CD4-positive, alpha-beta memory T cell (primary cell): ENCODE measurements around the gene OPA3. TPM values are rescaled to one million over a fixed set of nuclear protein-coding genes. Genes with fewer than 3 reads are reported as not detected.
A peak's percentile ranks its signal among the peaks of the same experiment; 100 is the strongest.

Source experiments
- CTCF ChIA-PET: fragments of 350-600 bp; sonication (Branson Sonifier 250); formaldehyde crosslinking; loops from one replicate; lab custom pipeline; 2021; ENCODE audit warnings: inconsistent platforms; ENCODE audit not compliant: partially characterized antibody; lab: Charles Lee
- POLR2A ChIA-PET: fragments of 350-600 bp; sonication (Branson Sonifier 250); formaldehyde crosslinking; loops from one replicate; lab custom pipeline; 2021; ENCODE audit not compliant: partially characterized antibody; lab: Charles Lee
- DNase-seq, 5 donors: peaks; one replicate each; pipeline versions ENCODE4 v3.0.0 to v3.0.0-alpha.2; 2020 to 2022; ENCODE audit warnings: mixed read lengths in 1 of 5
- H3K27ac ChIP-seq: one replicate; pipeline ENCODE4 v1.7.0; 2013; ENCODE audit warnings: low read depth, low read length
- H3K27me3 ChIP-seq: 2 replicates; pipeline ENCODE4 v1.7.0; 2013; ENCODE audit warnings: mild to moderate bottlenecking, low read length, moderate library complexity; ENCODE audit not compliant: insufficient read depth
- H3K36me3 ChIP-seq: 2 replicates; pipeline ENCODE4 v1.7.0; 2013; ENCODE audit warnings: mild to moderate bottlenecking, low read length, moderate library complexity; ENCODE audit not compliant: insufficient read depth
- H3K4me1 ChIP-seq: 2 replicates; pipeline ENCODE4 v1.7.0; 2013; ENCODE audit warnings: mild to moderate bottlenecking, low read length, moderate library complexity; ENCODE audit not compliant: insufficient read depth
- H3K4me3 ChIP-seq, 2 donors: one replicate each; pipeline ENCODE4 v1.7.0; 2013; ENCODE audit warnings: low read length in 2 of 2, mild to moderate bottlenecking in 1 of 2
- H3K9me3 ChIP-seq, 2 donors: one replicate each; pipeline ENCODE4 v1.7.0; 2013; ENCODE audit warnings: low read length in 2 of 2, control low read depth in 1 of 2; ENCODE audit not compliant: control insufficient read depth in 1 of 2
- H3K27ac Mint-ChIP-seq, 7 donors: one replicate each; pipeline ENCODE4 v1.8.0; 2020 to 2021; ENCODE audit warnings: mixed read lengths in 7 of 7, mild to moderate bottlenecking in 6 of 7, inconsistent platforms in 3 of 7, moderate library complexity in 3 of 7
- H3K27me3 Mint-ChIP-seq, 2 donors: one replicate each; pipeline ENCODE4 v1.8.0; 2020 to 2021; ENCODE audit warnings: mixed read lengths in 2 of 2
- H3K36me3 Mint-ChIP-seq, 2 donors: one replicate each; pipeline ENCODE4 v1.8.0; 2020 to 2021; ENCODE audit warnings: mixed read lengths in 2 of 2, inconsistent platforms in 1 of 2, mild to moderate bottlenecking in 1 of 2
- H3K4me1 Mint-ChIP-seq, 4 donors: one replicate each; pipeline ENCODE4 v1.8.0; 2020 to 2021; ENCODE audit warnings: mixed read lengths in 4 of 4, mild to moderate bottlenecking in 1 of 4
- H3K4me3 Mint-ChIP-seq, 8 donors: one replicate each; pipeline ENCODE4 v1.8.0; 2020 to 2021; ENCODE audit warnings: mixed read lengths in 8 of 8, mild to moderate bottlenecking in 7 of 8, moderate library complexity in 6 of 8, inconsistent platforms in 3 of 8
- H3K9me3 Mint-ChIP-seq, 8 donors: one replicate each; pipeline ENCODE4 v1.8.0; 2020 to 2021; ENCODE audit warnings: mixed read lengths in 8 of 8, mild to moderate bottlenecking in 5 of 8, inconsistent platforms in 3 of 8, moderate library complexity in 1 of 8
- intact Hi-C: fragments of 100-400 bp; cut with micrococcal nuclease; formaldehyde crosslinking; loops from one replicate; pipeline ENCODE4 v1.15.1; 2023
- polyA plus RNA-seq, 2 donors: library from polyadenylated mRNA; unstranded; fragments of 300-500 nt; fragmentation: Illumina TruSeq; gene quantifications; one replicate each; pipeline ENCODE4 v1.2.3, GENCODE V29; 2021
- total RNA-seq, 2 experiments: library from RNA; stranded (reverse); gene quantifications; one replicate each; pipeline ENCODE4 v1.2.3, GENCODE V29; 2021

OPA3 gene
- total and polyA plus RNA-seq, 4 experiments from 2014 or later, result 4.4 to 12.9 (median 10.3) TPM

GRCh38 chr19:45489216-45489855 is 95.3 kb downstream of the OPA3 start:
- peak overlapping the region in 1 of 8 donors; percentile 43 for H3K4me3 Mint-ChIP-seq

DNA sequence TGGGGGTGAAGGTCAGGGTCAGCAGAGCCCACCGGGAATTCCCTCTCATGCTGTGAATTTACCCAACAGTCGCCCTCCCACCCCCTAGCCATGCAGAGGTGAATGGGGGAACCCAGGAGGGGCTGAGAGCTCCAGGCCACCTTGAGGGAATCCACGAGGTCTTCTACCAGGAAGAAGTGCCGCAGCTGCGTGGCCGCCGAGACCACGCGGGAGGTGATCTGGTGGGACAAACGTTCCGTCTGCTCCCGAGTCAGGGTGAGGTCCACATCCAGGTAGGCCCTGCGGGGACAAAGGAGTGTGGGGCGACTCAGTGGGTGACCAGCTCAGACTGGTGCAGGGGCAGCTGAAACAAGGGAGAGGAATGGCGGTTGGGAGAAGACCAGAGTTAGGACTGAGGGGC is 95.9 kb downstream of the OPA3 start:
- POLR2A ChIA-PET, result interaction anchor here (1.1 to 1.4 kb wide), 2 partner anchors 10 to 49 kb away, joined by 3 read pairs; no protein-coding TSS in a partner anchor
- intact Hi-C loops, result no loop called here

More at GRCh38 chr19:45489216-45489855, 95.3 kb downstream of the OPA3 start:
- peak overlapping the region in 2 of 7 donors; percentile 51 to 54 for H3K27ac Mint-ChIP-seq
- ChIA-PET CTCF (interaction anchor here (2.5 to 16.8 kb wide), 2 partner anchors 11 to 51 kb away, joined by 19 to 487 read pairs; no protein-coding TSS in a partner anchor), POLR2A (interaction anchor here (1.1 kb wide), 1 partner anchor 50 kb away, joined by 3 read pairs; no protein-coding TSS in a partner anchor)
- peaks cover 5 to 9% of the 10 kb centered on the region in 2 donors for H3K27me3 Mint-ChIP-seq
- peaks cover 0 to 6% (median 0%) of the 10 kb centered on the region in 8 donors for H3K9me3 Mint-ChIP-seq
- Histone ChIP-seq H3K9me3 (no peaks in the 10 kb centered on the region), H3K36me3 (no peaks in the 10 kb centered on the region), H3K27ac (no peak overlapping the region), H3K4me1 (peaks cover 12% of the 10 kb centered on the region), H3K4me3 (no peak overlapping the region), H3K27me3 (peaks cover 10% of the 10 kb centered on the region)
- no peaks in the 10 kb centered on the region for H3K36me3 Mint-ChIP-seq
- peaks cover 6 to 22% (median 9%) of the 10 kb centered on the region in 4 donors for H3K4me1 Mint-ChIP-seq
- DNase-seq, result no peak
- intact Hi-C loops, result no loop called here

DNA sequence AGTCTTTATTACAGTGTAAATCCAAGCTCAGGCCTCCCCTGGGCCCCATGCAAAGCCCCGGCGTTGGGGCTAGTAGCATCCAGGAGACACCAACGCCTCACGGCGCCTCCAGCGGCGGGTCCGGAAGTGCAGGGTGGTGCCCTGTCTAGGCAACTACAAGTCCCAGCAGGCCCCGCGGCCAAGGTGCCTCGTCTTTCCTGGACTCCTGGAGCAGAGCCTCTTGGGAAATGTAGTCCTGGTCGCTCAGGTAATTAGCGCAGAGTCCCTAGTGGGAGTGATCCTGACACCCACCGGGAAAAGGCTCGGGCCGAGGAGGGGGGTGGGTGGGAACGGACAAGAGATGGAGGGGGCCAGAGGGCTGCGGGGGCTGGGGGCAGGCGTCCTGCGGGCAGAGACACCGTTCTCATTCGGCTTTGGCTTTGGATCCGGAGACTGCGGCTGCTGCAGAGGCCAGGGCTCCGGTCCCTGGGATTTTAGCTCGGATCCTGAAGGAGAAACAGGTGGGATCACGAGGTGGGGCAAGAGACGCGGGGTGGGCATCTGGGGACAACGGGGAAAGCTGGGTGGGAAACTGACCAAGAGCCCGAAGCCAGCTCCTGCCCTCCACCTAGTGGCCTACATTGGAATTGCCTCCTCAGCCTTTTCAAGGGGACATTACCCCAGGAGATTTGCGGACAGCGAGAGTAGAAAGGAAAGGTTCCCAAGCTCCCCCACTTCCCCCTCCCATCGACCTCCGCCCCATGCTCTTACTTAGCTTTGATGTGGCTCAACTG is 99.1 kb downstream of the OPA3 start:
- DNase-seq, result peak; percentile 93 to 97 (median 95)
- Mint-ChIP-seq H3K27me3 (peaks cover 2 to 3% of the 10 kb centered on the region in 2 donors), H3K9me3 (peaks cover 0 to 10% (median 0%) of the 10 kb centered on the region in 8 donors), H3K4me3 (peak overlapping the region; percentile 91 to 97 (median 93)), H3K27ac (peak overlapping the region; percentile 72 to 94 (median 89)), H3K4me1 (peaks cover 0 to 11% (median 7%) of the 10 kb centered on the region in 4 donors), H3K36me3 (no peaks in the 10 kb centered on the region)
- ChIA-PET POLR2A (interaction anchor here (0.6 to 3.4 kb wide), 10 partner anchors 11 to 207 kb away, joined by 3 to 36 read pairs (median 4); partner anchors contain the start of genes FOSB, PPM1N, QPCTL and SNRPD2), CTCF (interaction anchor here (0.7 to 16.8 kb wide), 34 partner anchors 11 to 446 kb away, joined by 3 to 487 read pairs (median 5); partner anchors contain the start of genes CLASRP, EML2, ERCC1 and FBXO46)
- intact Hi-C loops, result loop anchor here (1.0 kb wide), 5 partner anchors 21 to 157 kb away; partner anchors contain the start of gene PPP1R13L
- H3K4me1 ChIP-seq, result peaks cover 5% of the 10 kb centered on the region
- H3K27me3 ChIP-seq, result no peaks in the 10 kb centered on the region
- H3K27ac ChIP-seq, result peak overlapping the region; percentile 34
- no peaks in the 10 kb centered on the region for H3K36me3 ChIP-seq
- H3K9me3 ChIP-seq, result no peaks in the 10 kb centered on the region
- H3K4me3 ChIP-seq, result peak overlapping the region; percentile 66 to 88

More for the DNA sequence above, 95.9 kb downstream of the OPA3 start:
- Mint-ChIP-seq H3K27me3 (peaks cover 5 to 9% of the 10 kb centered on the region in 2 donors), H3K4me1 (peaks cover 6 to 19% (median 11%) of the 10 kb centered on the region in 4 donors), H3K36me3 (no peaks in the 10 kb centered on the region), H3K9me3 (peaks cover 0 to 6% (median 0%) of the 10 kb centered on the region in 8 donors), H3K4me3 (peak overlapping the region in 1 of 8 donors; percentile 43), H3K27ac (peak overlapping the region in 2 of 7 donors; percentile 51 to 54)
- DNase-seq, result no peak
- Histone ChIP-seq H3K27me3 (peaks cover 10% of the 10 kb centered on the region), H3K36me3 (no peaks in the 10 kb centered on the region), H3K27ac (no peak overlapping the region), H3K4me1 (peaks cover 12% of the 10 kb centered on the region), H3K4me3 (no peak overlapping the region), H3K9me3 (no peaks in the 10 kb centered on the region)
- CTCF ChIA-PET, result interaction anchor here (2.5 to 16.8 kb wide), 2 partner anchors 10 to 51 kb away, joined by 19 to 487 read pairs; no protein-coding TSS in a partner anchor

- ChIA-PET CTCF (interaction anchor here (0.7 to 16.8 kb wide), 20 partner anchors 13 to 246 kb away, joined by 3 to 487 read pairs (median 9); partner anchors contain the start of genes EML2, FBXO46, FOSB and PPM1N), POLR2A (interaction anchor here (0.6 to 3.4 kb wide), 7 partner anchors 12 to 158 kb away, joined by 3 to 36 read pairs (median 7); partner anchors contain the start of genes FOSB, PPM1N and VASP)
- Mint-ChIP-seq H3K27me3 (peaks cover 2 to 3% of the 10 kb centered on the region in 2 donors), H3K4me1 (peaks cover 2 to 11% (median 7%) of the 10 kb centered on the region in 4 donors), H3K4me3 (peak overlapping the region in 2 of 8 donors; percentile 35 to 50), H3K27ac (peak overlapping the region in 3 of 7 donors; percentile 18 to 89 (median 23)), H3K36me3 (no peaks in the 10 kb centered on the region), H3K9me3 (peaks cover 0 to 16% (median 0%) of the 10 kb centered on the region in 8 donors)
- Histone ChIP-seq H3K27me3 (no peaks in the 10 kb centered on the region), H3K27ac (no peak overlapping the region), H3K36me3 (no peaks in the 10 kb centered on the region), H3K9me3 (no peaks in the 10 kb centered on the region), H3K4me3 (no peak overlapping the region), H3K4me1 (peaks cover 5% of the 10 kb centered on the region)
- DNase-seq, result no peak
- intact Hi-C loops, result no loop called here
Observed at GRCh38 chr19:45484273-45484945, 100.2 kb downstream of the OPA3 start.

DNA sequence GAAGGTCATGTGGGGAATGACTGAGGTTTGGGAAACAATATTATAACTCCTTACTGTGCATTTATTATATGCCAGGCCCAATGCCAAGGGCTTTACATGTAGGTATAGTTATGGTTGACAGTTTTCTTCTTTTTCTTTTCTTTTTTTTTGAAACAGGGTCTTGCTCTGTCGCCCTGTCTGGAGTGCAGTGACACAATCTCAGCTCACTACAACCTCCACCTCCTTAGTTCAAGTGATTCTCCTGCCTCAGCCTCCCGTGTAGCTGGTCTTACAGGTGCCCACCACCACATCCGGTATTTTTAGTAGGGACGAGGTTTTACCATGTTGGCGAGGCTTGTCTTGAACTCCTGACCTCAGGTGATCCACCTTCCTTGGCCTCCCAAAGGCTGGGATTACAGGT is 101.6 kb downstream of the OPA3 start:
- ChIA-PET POLR2A (no interaction called here), CTCF (interaction anchor here (16.8 kb wide), 1 partner anchor 45 kb away, joined by 487 read pairs; no protein-coding TSS in a partner anchor)
- Mint-ChIP-seq H3K27ac (peak overlapping the region in 1 of 7 donors; percentile 89), H3K9me3 (peaks cover 0 to 28% (median 0%) of the 10 kb centered on the region in 8 donors), H3K4me1 (peaks cover 8 to 22% (median 16%) of the 10 kb centered on the region in 4 donors), H3K36me3 (peaks cover 0 to 6% of the 10 kb centered on the region in 2 donors), H3K27me3 (no peaks in the 10 kb centered on the region), H3K4me3 (no peak overlapping the region)
- no peak overlapping the region for H3K27ac ChIP-seq
- no peak for DNase-seq
- H3K9me3 ChIP-seq, result no peaks in the 10 kb centered on the region
- H3K4me3 ChIP-seq, result no peak overlapping the region
- no peaks in the 10 kb centered on the region for H3K27me3 ChIP-seq
- H3K36me3 ChIP-seq, result no peaks in the 10 kb centered on the region
- H3K4me1 ChIP-seq, result peaks cover 8% of the 10 kb centered on the region
- intact Hi-C loops, result no loop called here
